Neural progenitor cell (in vitro differentiated cells): ENCODE data around the gene DPM3. TPM values are rescaled to one million over a fixed set of nuclear protein-coding genes. Genes with fewer than 3 reads are reported as not detected.

Source experiments
- DNase-seq: peaks from one replicate; pipeline ENCODE4 v3.0.0-alpha.2; 2016; ENCODE audit warnings: low spot score
- H2AFZ ChIP-seq: fragments of 200-600 bp; sonication (generic); replicated peaks from 2 replicates; pipeline ENCODE4 v1.6.1; 2016; ENCODE audit warnings: antibody characterized with exemption
- H3F3A ChIP-seq: fragments of 200-600 bp; sonication (generic); 2 replicates; pipeline ENCODE4 v1.6.1; 2016; ENCODE audit warnings: antibody characterized with exemption, low read depth
- H3K27ac ChIP-seq: fragments of 200-600 bp; sonication (generic); 2 replicates; pipeline ENCODE4 v1.5.1; 2016; ENCODE audit warnings: mild to moderate bottlenecking
- H3K27me3 ChIP-seq: fragments of 200-600 bp; sonication (generic); 2 replicates; pipeline ENCODE4 v1.6.1; 2016; ENCODE audit warnings: mild to moderate bottlenecking, moderate library complexity
- H3K36me3 ChIP-seq: fragments of 200-600 bp; sonication (generic); 2 replicates; pipeline ENCODE4 v1.5.1; 2016
- H3K4me1 ChIP-seq: fragments of 200-600 bp; sonication (generic); 2 replicates; pipeline ENCODE4 v1.6.1; 2016; ENCODE audit warnings: mixed run types
- H3K4me2 ChIP-seq: fragments of 200-600 bp; sonication (generic); 2 replicates; pipeline ENCODE4 v1.6.1; 2016
- H3K4me3 ChIP-seq: fragments of 200-600 bp; sonication (generic); 2 replicates; pipeline ENCODE4 v1.5.1; 2016
- H3K79me2 ChIP-seq: fragments of 200-600 bp; sonication (generic); 2 replicates; pipeline ENCODE4 v1.6.1; 2016; ENCODE audit warnings: low read depth
- H3K9ac ChIP-seq: fragments of 200-600 bp; sonication (generic); 2 replicates; pipeline ENCODE4 v1.6.1; 2016
- H3K9me3 ChIP-seq: fragments of 200-600 bp; sonication (generic); 2 replicates; pipeline ENCODE4 v1.5.1; 2016; ENCODE audit warnings: low read depth
- H4K20me1 ChIP-seq: fragments of 200-600 bp; sonication (generic); 2 replicates; pipeline ENCODE4 v1.6.1; 2016; ENCODE audit warnings: low read depth
- H3K27ac Mint-ChIP-seq: 3 replicates; pipeline ENCODE4 v1.8.0; 2021; ENCODE audit warnings: mixed read lengths
- H3K27me3 Mint-ChIP-seq: 2 replicates; pipeline ENCODE4 v1.8.0; 2022; ENCODE audit warnings: low read depth, mild to moderate bottlenecking, inconsistent platforms, moderate library complexity, mixed read lengths; ENCODE audit not compliant: insufficient read depth
- H3K36me3 Mint-ChIP-seq: 3 replicates; pipeline ENCODE4 v1.8.0; 2021; ENCODE audit warnings: mixed read lengths
- H3K4me1 Mint-ChIP-seq: 3 replicates; pipeline ENCODE4 v1.8.0; 2021; ENCODE audit warnings: mixed read lengths
- H3K4me3 Mint-ChIP-seq: 3 replicates; pipeline ENCODE4 v1.8.0; 2021; ENCODE audit warnings: mild to moderate bottlenecking, moderate library complexity, mixed read lengths
- H3K9me3 Mint-ChIP-seq: 3 replicates; pipeline ENCODE4 v1.8.0; 2020; ENCODE audit warnings: mixed read lengths
- EZH2 ChIP-seq: fragments of 200-600 bp; sonication (generic); IDR thresholded peaks from 2 replicates; pipeline ENCODE4 v1.6.1; 2017; ENCODE audit warnings: antibody characterized with exemption, mild to moderate bottlenecking, moderate library complexity
- EZH2phosphoT487 ChIP-seq: fragments of 200-600 bp; sonication (generic); IDR thresholded peaks from 2 replicates; pipeline ENCODE4 v1.6.1; 2017; ENCODE audit warnings: antibody characterized with exemption
- total RNA-seq: library from RNA; depleted of rRNA; stranded (reverse); fragments of >200 nt; gene quantifications from 2 replicates; pipeline ENCODE4 v1.2.3, GENCODE V29; 2015; ENCODE audit warnings: low replicate concordance
- TF ChIP-seq, protein P1 (sequence below): fragments of 200-600 bp; sonication (generic); IDR thresholded peaks from 2 replicates; pipeline ENCODE4 v1.5.1; 2017; ENCODE audit warnings: antibody characterized with exemption, mild to moderate bottlenecking

Gene DPM3
- total RNA-seq, 1 donor from 2014 or later: 16.8 TPM

DNA sequence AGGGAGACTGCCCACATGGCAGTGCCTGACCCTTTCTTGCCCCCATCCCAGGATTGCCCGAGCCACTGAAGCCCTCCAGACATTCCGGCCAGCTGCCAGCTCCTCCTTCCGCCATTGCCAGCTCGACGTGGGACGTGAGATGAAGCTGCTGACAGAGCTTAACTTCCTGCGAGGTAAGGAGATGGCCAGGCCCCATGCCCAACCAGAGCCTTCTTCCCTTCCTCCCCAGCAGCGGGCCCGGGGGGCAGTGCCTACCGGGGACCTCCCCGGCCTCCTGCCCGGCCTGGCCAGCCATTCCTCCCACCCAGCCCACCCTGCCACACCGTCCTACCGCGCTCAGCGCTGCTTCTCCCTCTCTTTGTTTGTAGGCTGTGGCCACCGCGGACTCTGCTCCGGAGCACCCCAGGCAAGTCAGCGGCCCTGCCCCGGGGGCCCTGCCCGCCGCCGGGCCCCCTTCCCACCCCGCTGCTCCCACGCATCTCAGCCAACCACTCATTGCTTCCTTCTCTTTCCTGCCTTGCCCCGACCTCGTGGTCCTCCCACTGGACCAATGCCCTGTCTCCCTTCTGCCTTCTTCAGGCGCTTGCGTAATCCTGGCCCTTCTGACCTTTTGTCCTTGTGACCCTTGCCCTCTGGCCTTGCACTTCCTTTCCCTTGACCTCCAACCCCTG, 38.2 kb upstream of the DPM3 start:
- peaks cover 11% of the 10 kb centered on the region for H3K27me3 Mint-ChIP-seq
- peaks cover 25% of the 10 kb centered on the region for H3K4me1 Mint-ChIP-seq
- Histone ChIP-seq H3K9me3 (no peaks in the 10 kb centered on the region), H3K9ac (no peak overlapping the region), H2AFZ (no peak overlapping the region), H3K4me2 (no peak overlapping the region), H3K4me3 (no peak overlapping the region), H3K36me3 (no peaks in the 10 kb centered on the region), H3K27me3 (no peaks in the 10 kb centered on the region), H3K27ac (no peak overlapping the region), H4K20me1 (no peaks in the 10 kb centered on the region), H3F3A (peaks cover 29% of the 10 kb centered on the region), H3K4me1 (no peaks in the 10 kb centered on the region), H3K79me2 (peaks cover 8% of the 10 kb centered on the region)
- DNase-seq: no peak
- H3K36me3 Mint-ChIP-seq: peaks cover 21% of the 10 kb centered on the region
- H3K27ac Mint-ChIP-seq: no peak overlapping the region
- H3K4me3 Mint-ChIP-seq: peak overlapping the region; percentile 14
- H3K9me3 Mint-ChIP-seq: no peaks in the 10 kb centered on the region
- TF ChIP-seq EZH2phosphoT487: no peak
- no peak for TF ChIP-seq EZH2
- TF ChIP-seq, protein P1, sequence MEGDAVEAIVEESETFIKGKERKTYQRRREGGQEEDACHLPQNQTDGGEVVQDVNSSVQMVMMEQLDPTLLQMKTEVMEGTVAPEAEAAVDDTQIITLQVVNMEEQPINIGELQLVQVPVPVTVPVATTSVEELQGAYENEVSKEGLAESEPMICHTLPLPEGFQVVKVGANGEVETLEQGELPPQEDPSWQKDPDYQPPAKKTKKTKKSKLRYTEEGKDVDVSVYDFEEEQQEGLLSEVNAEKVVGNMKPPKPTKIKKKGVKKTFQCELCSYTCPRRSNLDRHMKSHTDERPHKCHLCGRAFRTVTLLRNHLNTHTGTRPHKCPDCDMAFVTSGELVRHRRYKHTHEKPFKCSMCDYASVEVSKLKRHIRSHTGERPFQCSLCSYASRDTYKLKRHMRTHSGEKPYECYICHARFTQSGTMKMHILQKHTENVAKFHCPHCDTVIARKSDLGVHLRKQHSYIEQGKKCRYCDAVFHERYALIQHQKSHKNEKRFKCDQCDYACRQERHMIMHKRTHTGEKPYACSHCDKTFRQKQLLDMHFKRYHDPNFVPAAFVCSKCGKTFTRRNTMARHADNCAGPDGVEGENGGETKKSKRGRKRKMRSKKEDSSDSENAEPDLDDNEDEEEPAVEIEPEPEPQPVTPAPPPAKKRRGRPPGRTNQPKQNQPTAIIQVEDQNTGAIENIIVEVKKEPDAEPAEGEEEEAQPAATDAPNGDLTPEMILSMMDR: no peak

DNA sequence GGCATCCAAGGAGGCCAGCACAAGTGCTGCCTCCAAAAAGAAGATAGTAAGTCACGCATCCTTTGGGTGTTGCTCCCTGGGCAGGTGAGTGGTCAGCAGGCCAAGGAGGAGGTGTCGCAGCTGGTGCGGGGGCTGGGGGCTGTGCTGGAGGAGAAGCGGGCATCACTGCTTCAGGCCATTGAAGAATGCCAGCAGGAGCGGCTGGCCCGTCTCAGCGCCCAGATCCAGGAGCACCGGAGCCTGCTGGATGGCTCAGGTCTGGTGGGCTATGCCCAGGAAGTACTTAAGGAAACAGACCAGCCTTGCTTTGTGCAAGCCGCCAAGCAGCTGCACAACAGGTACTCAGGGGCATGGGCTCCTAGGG, 37.6 kb upstream of the DPM3 start:
- Mint-ChIP-seq H3K4me1 (peaks cover 31% of the 10 kb centered on the region), H3K27ac (no peak overlapping the region), H3K9me3 (no peaks in the 10 kb centered on the region), H3K27me3 (peaks cover 13% of the 10 kb centered on the region), H3K4me3 (peak overlapping the region; percentile 42), H3K36me3 (peaks cover 21% of the 10 kb centered on the region)
- no peak overlapping the region for H3K4me3 ChIP-seq
- H3K9ac ChIP-seq: no peak overlapping the region
- no peak overlapping the region for H3K4me2 ChIP-seq
- no peak overlapping the region for H2AFZ ChIP-seq
- H3K36me3 ChIP-seq: no peaks in the 10 kb centered on the region
- H3K79me2 ChIP-seq: peaks cover 8% of the 10 kb centered on the region
- H3K27ac ChIP-seq: no peak overlapping the region
- no peaks in the 10 kb centered on the region for H3K9me3 ChIP-seq
- peaks cover 36% of the 10 kb centered on the region for H3F3A ChIP-seq
- no peaks in the 10 kb centered on the region for H3K27me3 ChIP-seq
- TF ChIP-seq EZH2: no peak
- TF ChIP-seq EZH2phosphoT487: no peak
- TF ChIP-seq, protein P1: no peak
- no peak for DNase-seq
- H4K20me1 ChIP-seq: no peaks in the 10 kb centered on the region
- H3K4me1 ChIP-seq: no peaks in the 10 kb centered on the region

DNA sequence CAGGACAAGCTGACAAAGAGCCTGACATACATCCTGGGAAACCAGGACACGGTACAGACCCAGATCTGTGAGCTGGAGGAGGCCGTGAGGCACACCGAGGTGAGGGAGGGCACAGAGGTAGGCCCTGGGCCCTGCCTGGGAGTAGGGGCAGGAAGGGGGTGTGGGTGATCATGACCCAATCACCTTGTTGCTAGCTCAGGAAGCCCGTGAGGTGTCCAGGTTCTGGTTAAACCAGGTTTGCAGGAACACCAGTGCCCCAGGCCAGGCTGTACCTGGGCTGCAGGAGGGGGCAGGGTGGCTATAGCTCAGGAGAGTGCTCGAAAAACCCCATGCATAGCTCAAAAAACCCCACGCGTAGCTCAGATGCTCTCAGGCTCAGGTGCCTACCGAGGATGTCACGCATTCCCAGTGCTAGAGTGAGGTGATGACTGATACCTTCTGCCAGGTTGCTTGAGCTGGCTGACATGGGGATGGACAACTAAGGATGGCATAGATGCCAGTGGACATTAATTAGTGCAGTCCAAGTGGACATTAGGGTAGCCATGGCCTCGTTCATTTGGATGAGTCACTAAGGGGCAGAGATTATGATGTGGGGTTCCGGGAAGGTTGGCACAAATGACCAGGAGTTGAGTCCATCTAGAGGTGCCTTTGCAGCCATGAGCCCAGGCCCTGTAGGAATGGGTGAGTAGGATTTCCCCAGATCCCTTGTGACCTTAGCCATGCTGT, 37.0 kb upstream of the DPM3 start:
- peaks cover 13% of the 10 kb centered on the region for H3K27me3 Mint-ChIP-seq
- peaks cover 20% of the 10 kb centered on the region for H3K36me3 Mint-ChIP-seq
- peaks cover 33% of the 10 kb centered on the region for H3K4me1 Mint-ChIP-seq
- peaks cover 41% of the 10 kb centered on the region for H3F3A ChIP-seq
- no peak for DNase-seq
- no peak overlapping the region for H3K27ac Mint-ChIP-seq
- no peaks in the 10 kb centered on the region for H3K9me3 Mint-ChIP-seq
- no peaks in the 10 kb centered on the region for H4K20me1 ChIP-seq
- H3K79me2 ChIP-seq: peaks cover 12% of the 10 kb centered on the region
- H3K4me3 ChIP-seq: no peak overlapping the region
- H3K4me1 ChIP-seq: peaks cover 2% of the 10 kb centered on the region
- no peak overlapping the region for H3K4me2 ChIP-seq
- peak overlapping the region; percentile 42 for H3K4me3 Mint-ChIP-seq
- H3K9me3 ChIP-seq: no peaks in the 10 kb centered on the region
- no peaks in the 10 kb centered on the region for H3K27me3 ChIP-seq
- H3K36me3 ChIP-seq: no peaks in the 10 kb centered on the region
- no peak overlapping the region for H2AFZ ChIP-seq
- no peak overlapping the region for H3K9ac ChIP-seq
- H3K27ac ChIP-seq: no peak overlapping the region
- TF ChIP-seq EZH2phosphoT487 (no peak), EZH2 (no peak)
- TF ChIP-seq, protein P1: no peak
